NCI-H1092 (cell line): Measurements from ENCODE around the gene TGM3.

Experiments
- DNase-seq: peaks from one replicate; lab custom pipeline; 2025; lab: John Stamatoyannopoulos, UW

Gene TGM3, protein sequence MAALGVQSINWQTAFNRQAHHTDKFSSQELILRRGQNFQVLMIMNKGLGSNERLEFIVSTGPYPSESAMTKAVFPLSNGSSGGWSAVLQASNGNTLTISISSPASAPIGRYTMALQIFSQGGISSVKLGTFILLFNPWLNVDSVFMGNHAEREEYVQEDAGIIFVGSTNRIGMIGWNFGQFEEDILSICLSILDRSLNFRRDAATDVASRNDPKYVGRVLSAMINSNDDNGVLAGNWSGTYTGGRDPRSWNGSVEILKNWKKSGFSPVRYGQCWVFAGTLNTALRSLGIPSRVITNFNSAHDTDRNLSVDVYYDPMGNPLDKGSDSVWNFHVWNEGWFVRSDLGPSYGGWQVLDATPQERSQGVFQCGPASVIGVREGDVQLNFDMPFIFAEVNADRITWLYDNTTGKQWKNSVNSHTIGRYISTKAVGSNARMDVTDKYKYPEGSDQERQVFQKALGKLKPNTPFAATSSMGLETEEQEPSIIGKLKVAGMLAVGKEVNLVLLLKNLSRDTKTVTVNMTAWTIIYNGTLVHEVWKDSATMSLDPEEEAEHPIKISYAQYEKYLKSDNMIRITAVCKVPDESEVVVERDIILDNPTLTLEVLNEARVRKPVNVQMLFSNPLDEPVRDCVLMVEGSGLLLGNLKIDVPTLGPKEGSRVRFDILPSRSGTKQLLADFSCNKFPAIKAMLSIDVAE

DNA sequence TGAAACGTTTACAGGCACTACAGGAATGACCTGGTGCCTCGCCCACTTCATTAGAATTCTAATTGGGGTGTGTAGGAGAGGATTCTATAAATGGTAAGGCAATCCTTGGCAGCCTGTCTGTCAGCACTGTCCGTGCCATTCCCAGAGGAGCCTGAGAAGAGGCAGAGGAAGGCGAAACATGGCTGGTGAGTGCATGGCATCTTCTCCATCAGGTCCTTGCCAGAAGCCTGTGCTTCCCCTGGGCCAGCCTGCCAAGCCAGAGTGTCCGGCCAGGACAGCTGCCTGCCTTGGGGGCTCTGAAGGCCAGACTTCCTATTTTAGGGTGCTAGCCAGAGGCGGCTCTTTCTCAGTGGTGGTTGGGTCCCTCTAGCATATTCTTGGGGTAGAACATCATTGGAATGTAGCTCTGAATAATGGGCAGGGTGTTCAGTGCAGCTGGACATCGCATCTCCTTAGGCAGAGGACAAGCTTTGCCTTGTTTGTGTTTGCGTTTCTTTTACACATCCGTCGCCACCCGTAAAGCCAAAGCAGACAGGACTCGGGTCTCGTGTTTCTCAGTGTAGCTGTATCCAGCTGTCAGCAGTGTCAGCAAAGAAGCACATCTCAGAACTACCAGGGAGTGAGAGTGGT is at the start of gene TGM3:
Gene TGM3, plus strand, starts transcription at position 116 of the 630 bp plus-strand sequence. Its CDS starts 63 bp downstream, at position 179.
- no peak for DNase-seq

GRCh38 chr20:2246069-2246491 is 49.7 kb upstream of the TGM3 start:
- DNase-seq, result no peak

- no peak for DNase-seq
Measured at GRCh38 chr20:2248837-2249236, 47.0 kb upstream of the TGM3 start.

DNA sequence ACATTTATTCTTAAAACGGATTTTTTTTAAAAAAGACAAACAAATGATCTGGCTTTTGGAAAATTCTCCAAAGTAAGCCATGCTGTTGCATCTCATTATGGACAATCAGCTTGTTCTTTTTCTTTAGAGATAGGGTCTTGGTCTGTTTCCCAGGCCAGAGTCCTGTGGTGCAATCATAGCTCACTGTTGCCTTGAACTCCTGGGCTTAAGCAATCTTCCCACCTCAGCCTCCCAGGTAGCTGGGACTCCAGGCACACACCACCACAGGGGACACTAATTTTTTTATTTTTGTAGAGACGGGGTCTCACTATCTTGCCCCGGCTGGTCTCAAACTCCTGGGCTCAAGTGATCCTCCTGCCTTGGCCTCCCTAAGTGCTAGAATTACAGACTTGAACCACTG is 45.9 kb upstream of the TGM3 start:
- DNase-seq, result no peak

DNA sequence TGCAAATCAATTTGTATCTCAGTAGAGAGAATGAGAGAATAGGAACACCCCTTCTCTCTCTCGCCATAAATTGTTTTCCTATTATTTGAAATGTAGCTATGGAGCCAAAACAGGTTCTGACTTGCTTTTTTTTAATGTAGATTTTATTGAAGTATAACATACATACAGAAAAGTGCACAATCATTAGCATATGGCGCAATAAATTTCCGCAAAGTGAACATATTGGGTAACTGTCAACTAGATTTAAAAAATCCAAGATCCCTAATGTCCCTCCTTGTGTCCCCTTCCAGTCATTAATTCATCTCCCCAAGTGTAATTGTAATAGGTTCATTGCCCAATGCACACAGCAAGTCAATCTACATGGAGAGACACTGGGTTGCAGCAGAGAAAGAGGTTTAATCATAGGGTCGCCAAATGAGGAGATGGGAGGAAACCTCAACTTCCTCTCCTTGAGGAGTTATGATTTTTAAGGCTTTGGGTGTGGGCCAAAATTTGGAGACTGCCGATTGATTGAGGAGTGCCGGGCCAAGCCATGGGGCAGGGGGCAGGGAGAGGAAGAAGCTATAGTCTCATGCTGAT is 43.3 kb upstream of the TGM3 start:
- no peak for DNase-seq

GRCh38 chr20:2253256-2253655 is 42.5 kb upstream of the TGM3 start:
- DNase-seq, result no peak

- DNase-seq, result no peak
Measured at GRCh38 chr20:2254333-2254732, 41.5 kb upstream of the TGM3 start.

GRCh38 chr20:2255926-2256531 is 39.8 kb upstream of the TGM3 start:
- no peak for DNase-seq

DNA sequence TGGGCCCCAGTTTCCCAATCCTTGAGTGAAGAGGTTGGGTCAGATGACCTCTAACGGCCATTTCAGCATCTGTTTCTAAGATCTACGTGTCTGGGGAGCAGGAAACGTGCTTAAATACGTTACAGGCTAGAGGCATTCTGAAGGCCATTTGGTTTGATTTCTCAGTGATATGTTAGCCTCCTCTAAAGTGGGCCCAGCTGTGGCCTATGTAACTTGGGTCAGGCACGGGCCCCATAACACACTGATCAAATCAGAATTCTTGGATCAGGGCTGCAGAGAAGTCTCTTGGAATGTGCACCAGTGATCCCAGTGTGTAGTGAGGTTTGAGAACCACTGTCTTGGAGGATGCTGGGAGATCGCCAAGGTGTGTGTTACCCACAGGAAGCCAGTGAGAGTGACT is 36.1 kb upstream of the TGM3 start:
- DNase-seq, result no peak

- DNase-seq, result no peak
Measured at GRCh38 chr20:2260250-2260649, 35.6 kb upstream of the TGM3 start.

GRCh38 chr20:2261046-2261485 is 34.7 kb upstream of the TGM3 start:
- DNase-seq, result no peak

DNA sequence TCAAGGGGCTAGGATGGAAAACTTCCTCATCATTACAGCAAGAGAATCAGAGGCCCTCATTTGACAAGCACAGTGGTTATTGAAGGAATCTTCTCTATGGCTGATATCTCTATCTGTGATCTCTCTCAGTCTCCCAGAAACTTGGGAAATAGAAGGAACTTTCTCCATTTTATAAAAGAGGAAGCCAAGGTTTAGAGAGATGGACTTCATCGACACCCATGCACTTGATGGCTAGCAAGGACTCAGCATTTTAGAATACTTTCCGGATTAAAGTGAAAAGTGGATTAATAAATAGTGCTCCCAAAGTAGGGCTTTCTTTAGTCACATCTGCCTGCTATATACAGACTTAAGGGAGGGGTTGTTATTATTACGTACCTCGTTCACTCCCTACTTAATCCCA is 34.2 kb upstream of the TGM3 start:
- DNase-seq, result no peak

DNA sequence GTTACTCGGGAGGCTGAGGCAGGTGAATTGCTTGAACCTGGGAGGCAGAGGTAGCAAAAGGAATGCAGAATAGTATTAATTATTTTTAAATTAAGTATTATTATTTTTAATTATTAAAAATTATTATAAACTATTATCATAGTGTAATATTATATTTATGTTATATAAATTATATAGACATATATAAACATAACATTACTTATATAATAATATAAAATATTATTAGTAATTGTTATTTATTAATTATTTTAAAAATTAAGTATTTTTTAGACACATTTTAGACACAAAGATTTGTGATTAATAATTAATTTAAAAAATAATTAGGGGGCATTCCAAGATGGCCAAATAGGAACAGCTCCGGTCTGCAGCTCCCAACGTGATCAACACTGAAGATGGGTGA is 31.7 kb upstream of the TGM3 start:
- DNase-seq, result no peak

DNA sequence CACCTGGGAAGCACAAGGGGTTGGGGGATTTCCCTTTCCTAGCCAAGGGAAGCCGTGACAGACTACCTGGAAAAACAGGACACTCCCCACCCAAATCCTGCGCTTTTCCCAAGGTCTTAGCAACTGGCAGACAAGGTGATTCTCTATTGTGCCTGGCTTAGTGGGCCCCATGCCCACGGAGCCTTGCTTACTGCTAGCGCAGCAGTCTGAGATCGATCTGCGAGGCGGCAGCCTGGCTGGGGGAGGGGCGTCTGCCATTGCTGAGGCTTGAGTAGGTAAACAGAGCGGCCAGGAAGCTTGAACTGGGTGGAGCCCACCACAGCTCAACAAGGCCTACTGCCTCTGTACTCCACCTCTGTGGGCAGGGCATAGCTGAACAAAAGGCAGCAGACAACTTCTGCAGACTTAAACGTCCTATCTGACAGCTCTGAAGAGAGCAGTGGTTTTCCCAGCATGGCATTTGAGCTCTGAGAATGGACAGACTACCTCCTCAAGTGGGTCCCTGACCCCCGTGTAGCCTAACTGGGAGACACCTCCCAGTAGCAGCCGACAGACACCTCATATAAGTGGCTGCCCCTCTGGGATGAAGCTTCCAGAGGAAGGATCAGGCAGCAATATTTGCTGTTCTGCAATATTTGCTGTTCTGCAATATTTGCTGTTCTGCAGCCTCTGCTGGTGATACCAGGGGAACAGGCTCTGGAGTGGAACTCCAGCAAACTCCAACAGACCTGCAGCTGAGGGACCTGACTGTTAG is 31.0 kb upstream of the TGM3 start:
- DNase-seq, result peak; percentile 26

- DNase-seq, result no peak
Measured at GRCh38 chr20:2273634-2274302, 22.0 kb upstream of the TGM3 start.

- no peak for DNase-seq
Measured at GRCh38 chr20:2276015-2276414, 19.8 kb upstream of the TGM3 start.

GRCh38 chr20:2279253-2279779 is 16.5 kb upstream of the TGM3 start:
- DNase-seq, result no peak

DNA sequence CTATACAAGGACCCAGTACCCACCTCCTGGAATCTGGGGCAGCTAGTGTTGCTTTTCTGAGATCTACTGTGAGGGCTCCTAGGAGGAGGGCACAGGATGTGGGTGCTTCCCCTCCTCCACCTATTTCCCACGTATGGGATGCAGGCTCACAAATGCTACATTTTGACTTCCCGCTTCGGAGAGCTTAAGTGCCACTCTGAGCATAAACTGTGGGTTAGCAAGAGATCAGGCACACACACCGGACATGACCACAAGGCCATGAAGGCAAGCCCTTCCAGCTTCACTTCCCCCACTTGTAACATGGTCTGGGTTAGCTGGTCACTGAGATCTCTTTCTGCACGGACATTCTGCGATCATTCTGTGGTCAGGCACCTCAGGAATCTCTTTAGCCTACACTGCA is 15.7 kb upstream of the TGM3 start:
- DNase-seq, result no peak

- DNase-seq, result no peak
Measured at GRCh38 chr20:2281563-2281962, 14.2 kb upstream of the TGM3 start.

- no peak for DNase-seq
Measured at GRCh38 chr20:2282181-2282580, 13.6 kb upstream of the TGM3 start.
